HCT116 (cell line): ENCODE results near the gene FOXA2. TPM values are rescaled to one million over a fixed set of nuclear protein-coding genes. Genes with fewer than 3 reads are reported as not detected.

ENCODE experiments used
- ATAC-seq: fragments of 200-7000 bp; cut with Tn5 transposase; 2 replicates; pipeline ENCODE4 v1.9.1; 2020; ENCODE audit warnings: mild to moderate bottlenecking, moderate library complexity
- BruUV-seq: library from RNA; stranded (reverse); fragments of 400-500 nt; replicated peaks from 2 replicates; lab custom pipeline; 2021; lab: Mats Ljungman, UMichigan
- CTCF ChIA-PET: fragments of 300-600 bp; sonication (Branson Sonifier 250); formaldehyde crosslinking; loops from one replicate; lab custom pipeline; 2021; ENCODE audit warnings: antibody characterized with exemption; lab: Charles Lee
- POLR2A ChIA-PET: fragments of 300-600, 350-600 bp; sonication (Branson Sonifier 250); formaldehyde crosslinking; loops from one replicate; lab custom pipeline; 2021; ENCODE audit warnings: antibody characterized with exemption; lab: Charles Lee
- RAD21 ChIA-PET, 2 experiments: fragments of 300-600 bp; sonication (Branson Sonifier 250); formaldehyde crosslinking; loops; one replicate each; lab custom pipeline; 2023; ENCODE audit warnings: low total read pairs in 2 of 2; ENCODE audit not compliant: uncharacterized antibody in 2 of 2, unreplicated experiment in 2 of 2, low non-redundant PET in 1 of 2; lab: Charles Lee
- DNase-seq: peaks from one replicate; pipeline ENCODE4 v3.0.0-alpha.2; 2010; ENCODE audit warnings: low read depth, low spot score
- H2AFZ ChIP-seq: fragments of 200-600 bp; shearing (Covaris generic), sonication (generic); 2 replicates; pipeline ENCODE4 v1.6.1; 2017; ENCODE audit warnings: low read depth, mixed run types, mixed read lengths, antibody characterized with exemption, low read length; ENCODE audit not compliant: poor library complexity, severe bottlenecking
- H3K27ac ChIP-seq: 2 replicates; pipeline ENCODE4 v1.5.1; 2012; ENCODE audit warnings: low read depth, low read length
- H3K27me3 ChIP-seq: fragments of 200-600 bp; sonication (generic); 2 replicates; pipeline ENCODE4 v1.6.1; 2016; ENCODE audit warnings: mixed run types, low read length, mixed read lengths; ENCODE audit not compliant: insufficient read depth
- H3K36me3 ChIP-seq, 2 experiments: fragments of 200-500 bp in 1 of 2; fragments of 200-600 bp in 1 of 2; sonication (Bioruptor generic) in 1 of 2; sonication (generic) in 1 of 2; 2 replicates each; pipeline versions ENCODE4 v1.5.1 to v1.6.1; 2014 to 2016; ENCODE audit warnings: low read length in 2 of 2, inconsistent platforms in 1 of 2, mixed read lengths in 1 of 2, mixed run types in 1 of 2; ENCODE audit not compliant: insufficient read depth in 2 of 2, control insufficient read depth in 1 of 2
- H3K4me1 ChIP-seq, 2 experiments: fragments of 200-600 bp in 1 of 2; sonication (generic) in 1 of 2; 2 replicates each; pipeline versions ENCODE4 v1.5.1 to v1.6.1; 2012 to 2017; ENCODE audit warnings: low read length in 2 of 2, inconsistent platforms in 1 of 2, mild to moderate bottlenecking in 1 of 2, mixed read lengths in 1 of 2, mixed run types in 1 of 2, moderate library complexity in 1 of 2; ENCODE audit not compliant: insufficient read depth in 2 of 2, control insufficient read depth in 1 of 2
- H3K4me2 ChIP-seq: fragments of 200-600 bp; sonication (generic); 2 replicates; pipeline ENCODE4 v1.6.1; 2017; ENCODE audit warnings: mixed run types, low read length, mixed read lengths
- H3K4me3 ChIP-seq, 2 experiments: fragments of 200-600 bp in 1 of 2; sonication (generic) in 1 of 2; replicated peaks in 1 of 2; 2 replicates each; pipeline ENCODE4 v1.5.1; 2011 to 2016; ENCODE audit warnings: low read length in 2 of 2, control low read depth in 1 of 2, low read depth in 1 of 2, mild to moderate bottlenecking in 1 of 2, mixed read lengths in 1 of 2, mixed run types in 1 of 2
- H3K79me2 ChIP-seq: fragments of 200-600 bp; sonication (generic); 2 replicates; pipeline ENCODE4 v1.6.1; 2017; ENCODE audit warnings: mild to moderate bottlenecking, mixed run types, low read length, moderate library complexity, mixed read lengths; ENCODE audit not compliant: insufficient read depth
- H3K9ac ChIP-seq: fragments of 200-600 bp; sonication (generic); 2 replicates; pipeline ENCODE4 v1.6.1; 2016; ENCODE audit warnings: low read length, mixed read lengths
- H3K9me2 ChIP-seq: fragments of 200-600 bp; sonication (generic), shearing (Covaris generic); 2 replicates; pipeline ENCODE4 v1.6.1; 2017; ENCODE audit warnings: mixed run types, mild to moderate bottlenecking, moderate library complexity; ENCODE audit not compliant: insufficient read depth
- H3K9me3 ChIP-seq, 2 experiments: fragments of 200-500 bp in 1 of 2; fragments of 200-600 bp in 1 of 2; sonication (Bioruptor generic) in 1 of 2; sonication (generic) in 1 of 2; 2 replicates each; pipeline ENCODE4 v1.6.1; 2014 to 2017; ENCODE audit warnings: low read length in 2 of 2, mixed read lengths in 2 of 2, inconsistent platforms in 1 of 2, low read depth in 1 of 2, mild to moderate bottlenecking in 1 of 2, mixed run types in 1 of 2, moderate library complexity in 1 of 2; ENCODE audit not compliant: control insufficient read depth in 1 of 2, insufficient read depth in 1 of 2
- H4K20me1 ChIP-seq: fragments of 200-600 bp; sonication (generic), shearing (Covaris generic); 2 replicates; pipeline ENCODE4 v1.6.1; 2017; ENCODE audit warnings: mixed run types, mild to moderate bottlenecking, moderate library complexity; ENCODE audit not compliant: insufficient read depth
- CEBPB ChIP-seq: IDR thresholded peaks from 2 replicates; pipeline ENCODE4 v1.6.1; 2012; ENCODE audit warnings: low read depth
- EGR1 ChIP-seq: IDR thresholded peaks from 2 replicates; pipeline ENCODE4 v1.6.1; 2012; ENCODE audit warnings: low read depth
- ELF1 ChIP-seq: IDR thresholded peaks from 2 replicates; pipeline ENCODE4 v1.6.1; 2012; ENCODE audit warnings: low read depth, borderline replicate concordance
- EZH2 ChIP-seq: fragments of 200-600 bp; sonication (generic); IDR thresholded peaks from 2 replicates; pipeline ENCODE4 v1.6.1; 2017; ENCODE audit warnings: antibody characterized with exemption, mixed run types
- EZH2phosphoT487 ChIP-seq: fragments of 200-600 bp; IDR thresholded peaks from 2 replicates; pipeline ENCODE4 v1.6.1; 2018; ENCODE audit warnings: antibody characterized with exemption, borderline replicate concordance
- FOSL1 ChIP-seq: IDR thresholded peaks from 2 replicates; pipeline ENCODE4 v1.6.1; 2012; ENCODE audit warnings: low read depth
- JUND ChIP-seq: IDR thresholded peaks from 2 replicates; pipeline ENCODE4 v1.6.1; 2012
- POLR2A ChIP-seq: IDR thresholded peaks from 2 replicates; pipeline ENCODE4 v1.7.0; 2011; ENCODE audit warnings: borderline replicate concordance; ENCODE audit not compliant: insufficient read depth, insufficient read length; ENCODE audit errors: extremely low read depth
- POLR2AphosphoS5 ChIP-seq: IDR thresholded peaks from 2 replicates; pipeline ENCODE4 v1.6.1; 2011; ENCODE audit warnings: mild to moderate bottlenecking, low read depth, low read length, moderate library complexity
- RAD21 ChIP-seq: IDR thresholded peaks from 2 replicates; pipeline ENCODE4 v1.6.1; 2012; ENCODE audit warnings: low read depth, mild to moderate bottlenecking
- SIN3A ChIP-seq: IDR thresholded peaks from 2 replicates; pipeline ENCODE4 v1.6.1; 2012; ENCODE audit warnings: low read depth
- SRF ChIP-seq: IDR thresholded peaks from 2 replicates; pipeline ENCODE4 v1.6.1; 2012; ENCODE audit warnings: low read depth
- TCF7L2 ChIP-seq: IDR thresholded peaks from 2 replicates; pipeline ENCODE4 v1.7.0; 2011; ENCODE audit warnings: borderline replicate concordance, inconsistent platforms; ENCODE audit not compliant: insufficient read depth, insufficient read length; ENCODE audit errors: extremely low read depth
- YY1 ChIP-seq: IDR thresholded peaks from 2 replicates; pipeline ENCODE4 v1.6.1; 2011; ENCODE audit warnings: low read length, low read depth, moderate library complexity, mild to moderate bottlenecking; ENCODE audit not compliant: insufficient replicate concordance; ENCODE audit errors: extremely low read depth
- ZNF274 ChIP-seq: fragments of 200-500 bp; sonication (Bioruptor generic); IDR thresholded peaks from 2 replicates; pipeline ENCODE4 v1.6.1; 2014; ENCODE audit warnings: mild to moderate bottlenecking, low read depth, low read length, inconsistent platforms
- intact Hi-C: fragments of 100-400 bp; cut with micrococcal nuclease; formaldehyde crosslinking; loops from 2 replicates; pipeline ENCODE4 v1.10.0; 2022
- total RNA-seq: library from RNA; stranded (reverse); gene quantifications from one replicate; pipeline ENCODE4 v1.2.1, GENCODE V29; 2021; ENCODE audit not compliant: unreplicated experiment
- TF ChIP-seq, protein P1 (sequence below), 3 experiments: fragments of 200-600 bp in 1 of 3; sonication (generic) in 1 of 3; IDR thresholded peaks in 2 of 3; conservative IDR thresholded peaks in 1 of 3; 2 replicates each; pipeline ENCODE4 v1.5.1; 2012 to 2017; ENCODE audit warnings: low read depth in 2 of 3, low read length in 2 of 3, antibody characterized with exemption in 1 of 3, borderline replicate concordance in 1 of 3, control low read depth in 1 of 3, mild to moderate bottlenecking in 1 of 3, mixed read lengths in 1 of 3, mixed run types in 1 of 3, moderate library complexity in 1 of 3; ENCODE audit not compliant: insufficient read depth in 1 of 3
- TF ChIP-seq, protein P2 (sequence below): IDR thresholded peaks from 2 replicates; pipeline ENCODE4 v1.6.1; 2012
- TF ChIP-seq, protein P3 (sequence below): IDR thresholded peaks from 2 replicates; pipeline ENCODE4 v1.6.1; 2012; ENCODE audit warnings: low read depth

Gene FOXA2
- total RNA-seq, 1 experiment from 2014 or later: 0.10 TPM

DNA sequence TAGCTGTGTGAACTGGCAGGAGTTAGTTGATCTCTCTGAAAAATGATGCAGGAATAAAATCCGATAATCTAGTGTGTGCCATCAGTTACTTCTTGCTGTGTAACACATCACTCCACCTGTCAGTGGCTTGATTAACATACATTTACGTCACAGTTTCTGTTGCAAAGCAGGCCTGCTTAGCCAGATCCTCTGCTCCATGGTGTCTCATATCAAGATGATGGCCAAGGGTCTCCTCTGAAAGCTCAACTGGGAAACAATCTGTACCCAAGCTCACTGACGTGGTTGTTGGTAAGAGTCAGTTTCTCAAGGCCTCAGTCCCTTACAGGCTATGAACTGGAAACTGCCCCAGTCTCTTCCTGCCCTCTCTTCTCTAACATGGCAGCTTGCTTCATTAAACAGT lies 51.8 kb downstream of the FOXA2 start (continued):
- TF ChIP-seq, protein P1, sequence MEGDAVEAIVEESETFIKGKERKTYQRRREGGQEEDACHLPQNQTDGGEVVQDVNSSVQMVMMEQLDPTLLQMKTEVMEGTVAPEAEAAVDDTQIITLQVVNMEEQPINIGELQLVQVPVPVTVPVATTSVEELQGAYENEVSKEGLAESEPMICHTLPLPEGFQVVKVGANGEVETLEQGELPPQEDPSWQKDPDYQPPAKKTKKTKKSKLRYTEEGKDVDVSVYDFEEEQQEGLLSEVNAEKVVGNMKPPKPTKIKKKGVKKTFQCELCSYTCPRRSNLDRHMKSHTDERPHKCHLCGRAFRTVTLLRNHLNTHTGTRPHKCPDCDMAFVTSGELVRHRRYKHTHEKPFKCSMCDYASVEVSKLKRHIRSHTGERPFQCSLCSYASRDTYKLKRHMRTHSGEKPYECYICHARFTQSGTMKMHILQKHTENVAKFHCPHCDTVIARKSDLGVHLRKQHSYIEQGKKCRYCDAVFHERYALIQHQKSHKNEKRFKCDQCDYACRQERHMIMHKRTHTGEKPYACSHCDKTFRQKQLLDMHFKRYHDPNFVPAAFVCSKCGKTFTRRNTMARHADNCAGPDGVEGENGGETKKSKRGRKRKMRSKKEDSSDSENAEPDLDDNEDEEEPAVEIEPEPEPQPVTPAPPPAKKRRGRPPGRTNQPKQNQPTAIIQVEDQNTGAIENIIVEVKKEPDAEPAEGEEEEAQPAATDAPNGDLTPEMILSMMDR (IDR thresholded peaks at IDR 0.05 in 2 of 3, conservative IDR thresholded peaks at IDR 0.05 in 1 of 3; ENCODE audit: borderline replicate concordance in 1 of 3, insufficient read depth in 1 of 3, low read depth in 2 of 3, low read length in 2 of 3): no peak
- no peak for TF ChIP-seq EGR1
- TF ChIP-seq POLR2A: no peak
- TF ChIP-seq, protein P2, sequence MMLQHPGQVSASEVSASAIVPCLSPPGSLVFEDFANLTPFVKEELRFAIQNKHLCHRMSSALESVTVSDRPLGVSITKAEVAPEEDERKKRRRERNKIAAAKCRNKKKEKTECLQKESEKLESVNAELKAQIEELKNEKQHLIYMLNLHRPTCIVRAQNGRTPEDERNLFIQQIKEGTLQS: no peak

DNA sequence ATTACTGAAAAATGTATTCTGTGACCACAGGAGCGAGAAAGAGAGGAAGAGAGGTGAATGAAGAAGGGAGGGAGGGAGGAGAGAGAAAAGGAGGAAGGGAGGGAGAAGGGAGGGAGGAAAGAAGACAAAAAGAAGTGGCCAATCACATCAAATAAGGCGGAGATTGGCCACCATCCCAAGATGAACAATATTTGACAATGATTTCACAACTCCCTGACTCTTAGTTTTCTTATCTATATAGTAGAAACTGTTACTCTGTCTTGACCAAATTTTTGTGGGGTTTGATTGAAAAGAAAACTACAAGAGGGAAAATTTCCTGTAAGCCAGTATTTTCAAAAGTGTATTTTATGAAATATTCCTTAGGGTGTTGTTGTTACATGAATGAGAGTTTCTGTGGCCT lies 52.6 kb downstream of the FOXA2 start:
- no peak for ATAC-seq
- Histone ChIP-seq H3K27me3 (no peaks in the 10 kb centered on the region), H3K4me2 (no peak overlapping the region), H3K9me2 (no peaks in the 10 kb centered on the region), H3K9me3 (no peaks in the 10 kb centered on the region), H3K9ac (no peak overlapping the region), H3K27ac (no peak overlapping the region), H3K79me2 (no peaks in the 10 kb centered on the region), H3K4me1 (no peaks in the 10 kb centered on the region), H2AFZ (no peak overlapping the region), H4K20me1 (no peaks in the 10 kb centered on the region), H3K4me3 (no peak overlapping the region), H3K36me3 (no peaks in the 10 kb centered on the region)
- ChIA-PET RAD21 (interaction anchor here in 1 of 2 experiments (0.6 kb wide), 1 partner anchor 150 kb away, joined by 3 read pairs; no protein-coding TSS in a partner anchor), CTCF (no interaction called here), POLR2A (no interaction called here)
- BruUV-seq: no TSS peak
- DNase-seq: no peak
- TF ChIP-seq SIN3A: no peak
- TF ChIP-seq JUND: no peak
- no peak for TF ChIP-seq EZH2
- TF ChIP-seq FOSL1: no peak
- TF ChIP-seq, protein P3, sequence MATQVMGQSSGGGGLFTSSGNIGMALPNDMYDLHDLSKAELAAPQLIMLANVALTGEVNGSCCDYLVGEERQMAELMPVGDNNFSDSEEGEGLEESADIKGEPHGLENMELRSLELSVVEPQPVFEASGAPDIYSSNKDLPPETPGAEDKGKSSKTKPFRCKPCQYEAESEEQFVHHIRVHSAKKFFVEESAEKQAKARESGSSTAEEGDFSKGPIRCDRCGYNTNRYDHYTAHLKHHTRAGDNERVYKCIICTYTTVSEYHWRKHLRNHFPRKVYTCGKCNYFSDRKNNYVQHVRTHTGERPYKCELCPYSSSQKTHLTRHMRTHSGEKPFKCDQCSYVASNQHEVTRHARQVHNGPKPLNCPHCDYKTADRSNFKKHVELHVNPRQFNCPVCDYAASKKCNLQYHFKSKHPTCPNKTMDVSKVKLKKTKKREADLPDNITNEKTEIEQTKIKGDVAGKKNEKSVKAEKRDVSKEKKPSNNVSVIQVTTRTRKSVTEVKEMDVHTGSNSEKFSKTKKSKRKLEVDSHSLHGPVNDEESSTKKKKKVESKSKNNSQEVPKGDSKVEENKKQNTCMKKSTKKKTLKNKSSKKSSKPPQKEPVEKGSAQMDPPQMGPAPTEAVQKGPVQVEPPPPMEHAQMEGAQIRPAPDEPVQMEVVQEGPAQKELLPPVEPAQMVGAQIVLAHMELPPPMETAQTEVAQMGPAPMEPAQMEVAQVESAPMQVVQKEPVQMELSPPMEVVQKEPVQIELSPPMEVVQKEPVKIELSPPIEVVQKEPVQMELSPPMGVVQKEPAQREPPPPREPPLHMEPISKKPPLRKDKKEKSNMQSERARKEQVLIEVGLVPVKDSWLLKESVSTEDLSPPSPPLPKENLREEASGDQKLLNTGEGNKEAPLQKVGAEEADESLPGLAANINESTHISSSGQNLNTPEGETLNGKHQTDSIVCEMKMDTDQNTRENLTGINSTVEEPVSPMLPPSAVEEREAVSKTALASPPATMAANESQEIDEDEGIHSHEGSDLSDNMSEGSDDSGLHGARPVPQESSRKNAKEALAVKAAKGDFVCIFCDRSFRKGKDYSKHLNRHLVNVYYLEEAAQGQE: no peak
- no peak for TF ChIP-seq POLR2A
- TF ChIP-seq YY1: no peak
- no peak for TF ChIP-seq ZNF274
- no peak for TF ChIP-seq SRF
- TF ChIP-seq CEBPB: no peak
- no peak for TF ChIP-seq EZH2phosphoT487
- TF ChIP-seq TCF7L2: no peak
- no peak for TF ChIP-seq POLR2AphosphoS5
- no peak for TF ChIP-seq RAD21
- TF ChIP-seq, protein P2: no peak
- TF ChIP-seq ELF1: no peak
- intact Hi-C loops: no loop called here
